ENCODE results near the gene CLDN6. TPM values are rescaled to one million over a fixed set of nuclear protein-coding genes. Genes with fewer than 3 reads are reported as not detected.

CLDN6 gene
- total and polyA plus RNA-seq, 9 donors, result 1.8 TPM; not detected in 8

GRCh38 chr16:3003582-3004270 lies 14.3 kb downstream of the CLDN6 start:
- peak in 1 of 3 donors; percentile 52 for TF ChIP-seq CTCF (IDR thresholded peaks at IDR 0.05)
- TF ChIP-seq POLR2A (IDR thresholded peaks at IDR 0.05), result no peak
- intact Hi-C loops (cut with DNase I), result no loop called here
- Histone ChIP-seq H3K27ac (no peak overlapping the region), H3K4me3 (no peak overlapping the region), H3K27me3 (peaks cover 8% of the 10 kb centered on the region), H3K4me1 (ENCODE audit: insufficient read depth) (no peaks in the 10 kb centered on the region), H3K9me3 (no peaks in the 10 kb centered on the region), H3K36me3 (no peaks in the 10 kb centered on the region)
- peak; percentile 85 to 92 (median 86) for DNase-seq
- WGBS, 3 donors, result 5 to 11% (median 9%) methylated on average over 31 to 58 of the region's 58 CpGs

GRCh38 chr16:3001316-3001715 lies 16.7 kb downstream of the CLDN6 start:
- WGBS, 3 donors, result 53 to 60% (median 58%) methylated on average over 11 to 12 of the region's 12 CpGs
- no peak for DNase-seq
- Histone ChIP-seq H3K4me1 (ENCODE audit: insufficient read depth) (no peaks in the 10 kb centered on the region), H3K4me3 (no peak overlapping the region), H3K27ac (no peak overlapping the region), H3K27me3 (peaks cover 5% of the 10 kb centered on the region), H3K9me3 (no peaks in the 10 kb centered on the region), H3K36me3 (no peaks in the 10 kb centered on the region)
- no peak for TF ChIP-seq CTCF (IDR thresholded peaks at IDR 0.05)
- no peak for TF ChIP-seq POLR2A (IDR thresholded peaks at IDR 0.05)
- no peak for TF ChIP-seq EP300 (IDR thresholded peaks at IDR 0.05)
- intact Hi-C loops (cut with DNase I), result no loop called here

- Histone ChIP-seq H3K27me3 (peaks cover under 1% of the 10 kb centered on the region), H3K4me1 (ENCODE audit: insufficient read depth) (no peaks in the 10 kb centered on the region), H3K9me3 (no peaks in the 10 kb centered on the region), H3K27ac (no peak overlapping the region), H3K36me3 (no peaks in the 10 kb centered on the region), H3K4me3 (no peak overlapping the region)
- intact Hi-C loops (cut with DNase I), result no loop called here
- WGBS, 3 donors, result 65 to 79% (median 68%) methylated on average over 4 of the region's 4 CpGs
- TF ChIP-seq CTCF (IDR thresholded peaks at IDR 0.05), result no peak
- no peak for TF ChIP-seq POLR2A (IDR thresholded peaks at IDR 0.05)
- TF ChIP-seq EP300 (IDR thresholded peaks at IDR 0.05), result no peak
- no peak for DNase-seq
These were observed 17.4 kb downstream of the CLDN6 start for GRCh38 chr16:3000540-3000939.

GRCh38 chr16:2999929-3000328 lies 18.1 kb downstream of the CLDN6 start:
- intact Hi-C loops (cut with DNase I), result no loop called here
- 67 to 76% (median 71%) methylated on average over 6 of the region's 6 CpGs for WGBS, 3 donors
- Histone ChIP-seq H3K4me1 (ENCODE audit: insufficient read depth) (no peaks in the 10 kb centered on the region), H3K4me3 (no peak overlapping the region), H3K36me3 (no peaks in the 10 kb centered on the region), H3K9me3 (no peaks in the 10 kb centered on the region), H3K27ac (no peak overlapping the region), H3K27me3 (no peaks in the 10 kb centered on the region)
- TF ChIP-seq CTCF (IDR thresholded peaks at IDR 0.05), result no peak
- no peak for TF ChIP-seq POLR2A (IDR thresholded peaks at IDR 0.05)
- TF ChIP-seq EP300 (IDR thresholded peaks at IDR 0.05), result no peak
- DNase-seq, result no peak

Data from ovary (tissue), 9 donors.